NCI-H1436 treated with DMSO at 0.1 percent for 48 hours (cell line): ENCODE measurements around the gene AGTR1.

Experiments
- DNase-seq: peaks from one replicate; lab custom pipeline; 2025; lab: John Stamatoyannopoulos, UW

The AGTR1 gene

GRCh38 chr3:148697306-148698189, at the start of gene AGTR1:
TSS of gene AGTR1 (plus strand) at chr3:148697903. CDS start at chr3:148741036, 43,133 bp downstream.
- DNase-seq: no peak

GRCh38 chr3:148648685-148649352, 48.9 kb upstream of the AGTR1 start:
- DNase-seq: no peak

- no peak for DNase-seq
These were observed 46.2 kb upstream of the AGTR1 start for GRCh38 chr3:148651549-148651948.

- no peak for DNase-seq
These were observed 43.3 kb upstream of the AGTR1 start for GRCh38 chr3:148654433-148654832.

- DNase-seq: no peak
These were observed 40.2 kb upstream of the AGTR1 start for GRCh38 chr3:148657470-148657869.

GRCh38 chr3:148659512-148659911, 38.2 kb upstream of the AGTR1 start:
- no peak for DNase-seq

GRCh38 chr3:148680289-148680688, 17.4 kb upstream of the AGTR1 start:
- DNase-seq: no peak

GRCh38 chr3:148681080-148681479, 16.6 kb upstream of the AGTR1 start:
- no peak for DNase-seq

- no peak for DNase-seq
These were observed 14.7 kb upstream of the AGTR1 start for GRCh38 chr3:148682997-148683396.

GRCh38 chr3:148694116-148694515, 3.6 kb upstream of the AGTR1 start:
- no peak for DNase-seq

GRCh38 chr3:148698190-148698810, 597 bp downstream of the AGTR1 start:
- DNase-seq: no peak

GRCh38 chr3:148705314-148705713, 7.6 kb downstream of the AGTR1 start:
- DNase-seq: no peak

- no peak for DNase-seq
These were observed 10.1 kb downstream of the AGTR1 start for GRCh38 chr3:148707601-148708380.

GRCh38 chr3:148708409-148708808, 10.7 kb downstream of the AGTR1 start:
- DNase-seq: no peak

- DNase-seq: no peak
These were observed 12.0 kb downstream of the AGTR1 start for GRCh38 chr3:148709560-148710253.

GRCh38 chr3:148710665-148711064, 13.0 kb downstream of the AGTR1 start:
- DNase-seq: no peak

- no peak for DNase-seq
These were observed 14.4 kb downstream of the AGTR1 start for GRCh38 chr3:148711981-148712666.

- no peak for DNase-seq
These were observed 16.8 kb downstream of the AGTR1 start for GRCh38 chr3:148714521-148714920.

- DNase-seq: no peak
These were observed 19.0 kb downstream of the AGTR1 start for GRCh38 chr3:148716657-148717056.

- no peak for DNase-seq
These were observed 20.3 kb downstream of the AGTR1 start for GRCh38 chr3:148717885-148718561.
